ENCODE data around the gene TMC3.

Gene TMC3

GRCh38 chr15:81301815-81302399 lies 72.1 kb downstream of the TMC3 start:
- H3K36me3 ChIP-seq (ENCODE audit: control insufficient read depth, insufficient read depth, low read length), result peaks cover 49% of the 10 kb centered on the region
- peak; percentile 66 for DNase-seq (ENCODE audit: extremely low read depth, insufficient read length)
- H3K27me3 ChIP-seq (replicated peaks; ENCODE audit: control insufficient read depth, insufficient read depth, low read length), result no peaks in the 10 kb centered on the region
- peak; percentile 6 for TF ChIP-seq CTCF (IDR thresholded peaks at IDR 0.05; ENCODE audit: insufficient read depth, low read length, poor library complexity, severe bottlenecking)
- peak overlapping the region; percentile 73 for H3K4me3 ChIP-seq (replicated peaks; ENCODE audit: low read depth, low read length)

- no peak for DNase-seq (ENCODE audit: extremely low read depth, insufficient read length)
- no peak for TF ChIP-seq CTCF (IDR thresholded peaks at IDR 0.05; ENCODE audit: insufficient read depth, low read length, poor library complexity, severe bottlenecking)
- Histone ChIP-seq H3K4me3 (replicated peaks; ENCODE audit: low read depth, low read length) (peak overlapping the region; percentile 73), H3K27me3 (replicated peaks; ENCODE audit: control insufficient read depth, insufficient read depth, low read length) (no peaks in the 10 kb centered on the region), H3K36me3 (ENCODE audit: control insufficient read depth, insufficient read depth, low read length) (peaks cover 46% of the 10 kb centered on the region)
These were observed 72.6 kb downstream of the TMC3 start for GRCh38 chr15:81301385-81301784.

- DNase-seq (ENCODE audit: extremely low read depth, insufficient read length), result no peak
- Histone ChIP-seq H3K4me3 (replicated peaks; ENCODE audit: low read depth, low read length) (peak overlapping the region; percentile 73), H3K27me3 (replicated peaks; ENCODE audit: control insufficient read depth, insufficient read depth, low read length) (no peaks in the 10 kb centered on the region), H3K36me3 (ENCODE audit: control insufficient read depth, insufficient read depth, low read length) (peaks cover 36% of the 10 kb centered on the region)
- no peak for TF ChIP-seq CTCF (IDR thresholded peaks at IDR 0.05; ENCODE audit: insufficient read depth, low read length, poor library complexity, severe bottlenecking)
These were observed 74.3 kb downstream of the TMC3 start for GRCh38 chr15:81299630-81300273.

GRCh38 chr15:81299156-81299555 lies 74.9 kb downstream of the TMC3 start:
- peaks cover 35% of the 10 kb centered on the region for H3K36me3 ChIP-seq (ENCODE audit: control insufficient read depth, insufficient read depth, low read length)
- no peaks in the 10 kb centered on the region for H3K27me3 ChIP-seq (replicated peaks; ENCODE audit: control insufficient read depth, insufficient read depth, low read length)
- peak overlapping the region; percentile 73 for H3K4me3 ChIP-seq (replicated peaks; ENCODE audit: low read depth, low read length)
- no peak for TF ChIP-seq CTCF (IDR thresholded peaks at IDR 0.05; ENCODE audit: insufficient read depth, low read length, poor library complexity, severe bottlenecking)
- no peak for DNase-seq (ENCODE audit: extremely low read depth, insufficient read length)

GRCh38 chr15:81298611-81299010 lies 75.4 kb downstream of the TMC3 start:
- no peaks in the 10 kb centered on the region for H3K27me3 ChIP-seq (replicated peaks; ENCODE audit: control insufficient read depth, insufficient read depth, low read length)
- peaks cover 31% of the 10 kb centered on the region for H3K36me3 ChIP-seq (ENCODE audit: control insufficient read depth, insufficient read depth, low read length)
- no peak for TF ChIP-seq CTCF (IDR thresholded peaks at IDR 0.05; ENCODE audit: insufficient read depth, low read length, poor library complexity, severe bottlenecking)
- no peak for DNase-seq (ENCODE audit: extremely low read depth, insufficient read length)
- H3K4me3 ChIP-seq (replicated peaks; ENCODE audit: low read depth, low read length), result peak overlapping the region; percentile 73

All from GM06990 (cell line).